ENCODE measurements around the gene UCN2. TPM values are rescaled to one million over a fixed set of nuclear protein-coding genes. Genes with fewer than 3 reads are reported as not detected.

The UCN2 gene
- total and polyA plus RNA-seq, 2 of the 8 experiments (the other 6 are each of a cell fraction or from before 2014, with no cell fraction given), result 0.14 TPM; not detected in 1

- H2AK5ac ChIP-seq (ENCODE audit: low read depth, low read length), result no peak overlapping the region
- no peak for TF ChIP-seq NANOG (IDR thresholded peaks at IDR 0.05; ENCODE audit: insufficient read depth, low read depth, low read length, poor library complexity, severe bottlenecking)
- no peak for TF ChIP-seq CTBP2 (IDR thresholded peaks at IDR 0.05; ENCODE audit: borderline replicate concordance, insufficient read depth, insufficient read length, low read length)
- no peak for TF ChIP-seq BRCA1 (IDR thresholded peaks at IDR 0.05; ENCODE audit: low read depth, low read length)
- TF ChIP-seq FOSL1 (IDR thresholded peaks at IDR 0.05; ENCODE audit: insufficient read depth, low read depth, low read length), result no peak
- TF ChIP-seq POU5F1 (IDR thresholded peaks at IDR 0.05; ENCODE audit: low read depth, low read length), result no peak
- TF ChIP-seq TCF12 (IDR thresholded peaks at IDR 0.05; ENCODE audit: low read depth, low read length), result no peak
- TF ChIP-seq SRF (IDR thresholded peaks at IDR 0.05; ENCODE audit: low read depth, low read length), result no peak
- no peak for TF ChIP-seq BCL11A (IDR thresholded peaks at IDR 0.05; ENCODE audit: low read depth in 2 of 2, low read length in 2 of 2)
- TF ChIP-seq BACH1 (IDR thresholded peaks at IDR 0.05; ENCODE audit: low read length), result no peak
- no peak for TF ChIP-seq RNF2 (IDR thresholded peaks at IDR 0.05; ENCODE audit: borderline replicate concordance, low read depth, low read length, missing control alignments, poor library complexity, severe bottlenecking)
- no peak for TF ChIP-seq CEBPB (IDR thresholded peaks at IDR 0.05; ENCODE audit: low read depth, low read length)
- no peak for TF ChIP-seq USF2 (IDR thresholded peaks at IDR 0.05; ENCODE audit: low read length)
Observed at GRCh38 chr3:48607519-48607918, 43.9 kb upstream of the UCN2 start.

More at GRCh38 chr3:48607519-48607918, 43.9 kb upstream of the UCN2 start:
- DNase-seq (ENCODE audit: low read depth in 1 of 2, low spot score in 2 of 2) (no peak), FAIRE-seq (no peak)
- Histone ChIP-seq H3K4me1 (replicated peaks in 1 of 4; ENCODE audit: control insufficient read depth in 3 of 4, insufficient read depth in 4 of 4, low read length in 3 of 4) (peaks cover 0 to 2% (median under 1%) of the 10 kb centered on the region in 4 experiments; a peak in 2 of 7 replicates), H2AFZ (ENCODE audit: low read length) (no peak overlapping the region), H4K5ac (ENCODE audit: insufficient read length, low read depth, low read length) (no peak overlapping the region), H2BK15ac (ENCODE audit: low read length) (no peak overlapping the region), H3K4me3 (ENCODE audit: extremely low read depth in 1 of 4, insufficient read depth in 2 of 4, low read depth in 3 of 4, low read length in 4 of 4) (no peak overlapping the region), H3K9me3 (ENCODE audit: insufficient read depth in 2 of 2, low read depth in 1 of 2, low read length in 1 of 2) (no peaks in the 10 kb centered on the region), H3K23ac (ENCODE audit: insufficient read length) (no peak overlapping the region), H4K91ac (replicated peaks; ENCODE audit: insufficient read length, low read length) (no peak overlapping the region), H2BK5ac (ENCODE audit: low read depth, low read length) (no peak overlapping the region), H3K4me2 (ENCODE audit: insufficient read depth in 1 of 2, low read depth in 2 of 2, low read length in 2 of 2) (no peak overlapping the region), H3K4ac (replicated peaks; ENCODE audit: insufficient read length, low read depth, low read length) (no peak overlapping the region), H3K18ac (ENCODE audit: extremely low read depth, low read length) (no peak overlapping the region), H4K20me1 (replicated peaks in 1 of 2; ENCODE audit: control insufficient read depth in 1 of 2, insufficient read depth in 2 of 2, low read length in 2 of 2) (peaks cover 4 to 20% of the 10 kb centered on the region in 2 experiments), H3K9ac (replicated peaks in 1 of 4; ENCODE audit: extremely low read depth in 1 of 4, low read depth in 3 of 4, low read length in 3 of 4) (no peak overlapping the region), H3K27me3 (replicated peaks in 1 of 4; ENCODE audit: control insufficient read depth in 3 of 4, extremely low read depth in 1 of 4, insufficient read depth in 3 of 4, low read length in 3 of 4) (no peaks in the 10 kb centered on the region), H3K36me3 (ENCODE audit: control insufficient read depth in 2 of 4, insufficient read depth in 4 of 4, low read length in 3 of 4) (peaks cover 25 to 44% (median 37%) of the 10 kb centered on the region in 4 experiments), H3K14ac (ENCODE audit: insufficient read length) (no peak overlapping the region), H3K79me2 (ENCODE audit: control insufficient read depth in 1 of 2, insufficient read depth in 2 of 2, low read length in 2 of 2) (peaks cover 6 to 17% of the 10 kb centered on the region in 2 experiments), H3K56ac (replicated peaks; ENCODE audit: insufficient read length, low read depth, low read length) (no peak overlapping the region), H3K79me1 (ENCODE audit: low read depth, low read length) (peaks cover 2% of the 10 kb centered on the region; the same call in 1 of the 2 replicates), H3K27ac (ENCODE audit: low read depth, low read length) (no peak overlapping the region), H3K23me2 (ENCODE audit: low read depth, low read length) (peaks cover 4% of the 10 kb centered on the region; the same call in 1 of the 2 replicates), H2BK20ac (ENCODE audit: low read length) (no peak overlapping the region), H2BK12ac (ENCODE audit: low read depth, low read length) (no peak overlapping the region), H2BK120ac (replicated peaks; ENCODE audit: low read depth, low read length) (no peak overlapping the region), H4K8ac (ENCODE audit: extremely low read depth, insufficient read depth, low read length) (no peak overlapping the region)
- ChIA-PET CTCF (ENCODE audit: partially characterized antibody) (interaction anchor here (0.8 to 1.0 kb wide), 2 partner anchors 28 to 48 kb away, joined by 3 read pairs; partner anchors contain the start of gene SLC26A6), POLR2A (ENCODE audit: partially characterized antibody) (interaction anchor here (0.8 to 1.5 kb wide), 4 partner anchors 10 to 43 kb away, joined by 3 to 8 read pairs (median 7); partner anchors contain the start of gene SLC26A6)
- WGBS, 2 experiments (ENCODE audit: extremely low coverage in 1 of 2, insufficient coverage in 1 of 2, insufficient read length in 1 of 2, insufficient replicate concordance in 2 of 2, low coverage in 1 of 2, low lambda C conversion rate in 2 of 2, missing lambda C conversion rate in 1 of 2), result 96% methylated on average over 5 of the region's 5 CpGs; no CpG with 5 or more reads in 1 of the 2 experiments

All from H1 (cell line).